Transverse colon (tissue), 4 donors: ENCODE data around the gene RELA. TPM values are rescaled to one million over a fixed set of nuclear protein-coding genes. Genes with fewer than 3 reads are reported as not detected.

ENCODE experiments used
- small RNA-seq, 4 donors: library from RNA; depleted of rRNA; stranded (forward); fragments of <200 nt; gene quantifications; one replicate each; pipeline ENCODE3, GENCODE V24; 2016
- total RNA-seq, 4 donors: library from RNA; depleted of rRNA; stranded (reverse); fragments of >200 nt; gene quantifications; one replicate each; pipeline ENCODE4 v1.1.0, GENCODE V29; 2016

The RELA gene
- total RNA-seq, 4 donors from 2014 or later = 45.8 to 95.8 (median 58.4) TPM

Small RNAs within 50 kb of the gene (small RNA-seq; reads per million reads assigned to genes)
- gene MIR4489 = 0 reads per million in 4 donors
- 0 to 0.42 (median 0) reads per million in 4 donors for gene MIR4690
- gene RN7SL309P = 0 reads per million in 4 donors

Other genes with a start within 250 kb of the RELA start
- gene NEAT1, start 240.1 kb downstream of the RELA start, total RNA-seq = 100 to 1,000 TPM; 370 to 782 (median 680) TPM
- gene MALAT1, start 163.9 kb downstream of the RELA start, total RNA-seq = over 10,000 TPM; 17,948 to 48,028 (median 23,406) TPM
- gene SCYL1, start 137.8 kb downstream of the RELA start, total RNA-seq = 10 to 100 TPM; 41.0 to 78.4 (median 69.2) TPM
- 100 to 1,000 TPM in 2 of 4 donors, 10 to 100 TPM in 2; 48.7 to 467 (median 140) TPM for gene LTBP3, start 104.6 kb downstream of the RELA start, total RNA-seq
- gene ZNRD2, start 92.4 kb downstream of the RELA start, total RNA-seq = 10 to 100 TPM in 3 of 4 donors, 1 to 10 TPM in 1; 6.4 to 38.4 (median 27.9) TPM
- gene FAM89B, start 90.4 kb downstream of the RELA start, total RNA-seq = 100 to 1,000 TPM in 1 of 4 donors, 10 to 100 TPM in 3; 25.2 to 254 (median 51.6) TPM
- 100 to 1,000 TPM in 2 of 4 donors, 10 to 100 TPM in 2; 90.2 to 215 (median 106) TPM for gene EHBP1L1, start 86.9 kb downstream of the RELA start, total RNA-seq
- 1 to 10 TPM in 1 of 4 donors, under 1 TPM in 1, not detected in 2; 0.27 to 1.6 TPM for gene KCNK7, start 67.1 kb downstream of the RELA start, total RNA-seq
- 100 to 1,000 TPM in 2 of 4 donors, 10 to 100 TPM in 2; 82.3 to 211 (median 94.8) TPM for gene MAP3K11, start 48.7 kb downstream of the RELA start, total RNA-seq
- 10 to 100 TPM; 56.4 to 89.0 (median 62.4) TPM for gene PCNX3, start 47.1 kb downstream of the RELA start, total RNA-seq
- 100 to 1,000 TPM in 1 of 4 donors, 10 to 100 TPM in 3; 22.4 to 174 (median 30.9) TPM for gene SIPA1, start 24.8 kb downstream of the RELA start, total RNA-seq
- gene KAT5, start 49.3 kb upstream of the RELA start, total RNA-seq = 100 to 1,000 TPM in 1 of 4 donors, 10 to 100 TPM in 3; 51.6 to 203 (median 74.1) TPM
- 100 to 1,000 TPM in 2 of 4 donors, 10 to 100 TPM in 2; 70.2 to 231 (median 111) TPM for gene RNASEH2C, start 57.9 kb upstream of the RELA start, total RNA-seq
- gene AP5B1, start 118.1 kb upstream of the RELA start, total RNA-seq = 10 to 100 TPM; 24.9 to 33.7 (median 28.2) TPM
- gene OVOL1, start 124.1 kb upstream of the RELA start, total RNA-seq = 10 to 100 TPM; 19.9 to 44.8 (median 33.8) TPM
- gene SNX32, start 171.0 kb upstream of the RELA start, total RNA-seq = 10 to 100 TPM in 1 of 4 donors, 1 to 10 TPM in 1, under 1 TPM in 1, not detected in 1; 0.60 to 10.0 (median 1.6) TPM
- 1,000 to 10,000 TPM; 1,308 to 1,852 (median 1,703) TPM for gene CFL1, start 195.3 kb upstream of the RELA start, total RNA-seq
- gene MUS81, start 197.5 kb upstream of the RELA start, total RNA-seq = 100 to 1,000 TPM in 1 of 4 donors, 10 to 100 TPM in 3; 58.3 to 191 (median 81.2) TPM
- 10 to 100 TPM; 15.2 to 34.4 (median 25.1) TPM for gene EFEMP2, start 209.9 kb upstream of the RELA start, total RNA-seq
- 1 to 10 TPM in 2 of 4 donors, not detected in 2; 1.1 to 1.8 TPM for gene CTSW, start 216.9 kb upstream of the RELA start, total RNA-seq
- 10 to 100 TPM; 53.4 to 82.6 (median 75.9) TPM for gene FIBP, start 225.6 kb upstream of the RELA start, total RNA-seq
- 100 to 1,000 TPM in 1 of 4 donors, 10 to 100 TPM in 2, 1 to 10 TPM in 1; 7.9 to 140 (median 23.1) TPM for gene CCDC85B, start 227.8 kb upstream of the RELA start, total RNA-seq
- 10 to 100 TPM in 1 of 4 donors, 1 to 10 TPM in 1, not detected in 2; 1.2 to 11.6 TPM for gene FOSL1, start 237.5 kb upstream of the RELA start, total RNA-seq